GM18498 (cell line): ENCODE data around the gene ABCG8.
"Not testable (repeated sequence)": the region's sequence is repeated elsewhere in the genome, so short reads cannot be mapped to it uniquely, and the experiment has no call there.

Source experiments
- ATAC-seq: cut with Tn5 transposase; IDR thresholded peaks from one replicate; pipeline ENCODE4 v1.9.1; 2021; ENCODE audit warnings: mild to moderate bottlenecking, moderate library complexity; ENCODE audit not compliant: unreplicated experiment

Gene ABCG8

DNA sequence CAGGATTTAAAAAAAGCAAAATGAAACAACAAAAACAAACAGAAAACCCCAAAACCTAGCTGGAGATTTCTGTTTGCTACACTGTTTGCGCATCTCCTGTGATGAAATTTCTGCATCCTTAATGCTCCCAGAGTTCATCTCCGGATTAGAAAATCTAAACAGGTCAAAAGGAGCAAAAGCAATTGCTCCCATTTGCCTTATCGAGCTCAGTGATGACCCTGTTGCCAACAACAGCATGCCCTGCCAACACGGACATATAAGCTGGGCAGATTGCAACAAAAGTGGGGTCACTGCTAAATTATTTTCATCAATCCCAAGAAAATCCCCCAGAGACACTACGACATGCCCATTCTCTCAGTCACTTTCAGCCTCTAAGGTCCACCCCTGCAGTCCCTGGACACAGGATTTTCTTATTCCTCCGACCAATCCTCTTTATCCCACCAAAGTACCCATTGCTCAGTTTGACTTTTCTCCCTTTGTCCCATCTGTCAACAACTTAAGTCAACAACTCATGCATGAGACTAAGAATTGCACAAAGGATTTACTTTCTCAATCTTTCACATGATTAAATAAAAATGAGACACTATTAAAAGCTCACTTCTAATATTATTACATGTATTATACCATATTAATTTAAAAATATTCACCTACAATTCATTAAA is 67.8 kb downstream of the ABCG8 start:
- ATAC-seq: no peak

DNA sequence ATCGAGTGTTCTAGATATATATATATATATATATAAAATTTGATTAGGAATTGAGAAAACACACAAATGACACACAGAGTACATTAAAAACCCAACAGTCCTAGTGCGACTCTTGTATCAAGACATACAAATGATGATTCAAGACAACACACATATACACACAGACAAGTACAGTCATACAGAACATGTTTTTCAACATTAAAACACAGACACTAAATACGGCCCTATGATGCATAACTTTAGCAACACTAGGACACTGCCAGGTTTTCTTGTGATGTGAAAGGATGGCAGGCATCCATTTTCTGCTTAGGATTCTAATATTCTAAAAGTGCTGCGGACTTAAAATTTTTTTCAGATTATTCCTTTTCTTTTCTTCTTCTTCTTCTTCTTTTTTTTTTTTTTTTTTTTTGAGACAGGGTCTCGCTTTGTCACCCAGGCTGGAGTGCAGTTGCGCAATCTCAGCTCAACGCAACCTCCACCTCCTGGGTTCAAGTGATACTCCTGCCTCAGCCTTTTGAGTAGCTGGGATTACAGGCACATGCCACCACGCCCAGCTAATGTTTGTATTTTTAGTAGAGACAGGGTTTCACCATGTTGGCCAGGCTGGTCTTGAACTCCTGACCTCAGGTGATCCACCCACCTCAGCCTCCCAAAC is 72.5 kb downstream of the ABCG8 start:
- not testable (repeated sequence) for ATAC-seq

DNA sequence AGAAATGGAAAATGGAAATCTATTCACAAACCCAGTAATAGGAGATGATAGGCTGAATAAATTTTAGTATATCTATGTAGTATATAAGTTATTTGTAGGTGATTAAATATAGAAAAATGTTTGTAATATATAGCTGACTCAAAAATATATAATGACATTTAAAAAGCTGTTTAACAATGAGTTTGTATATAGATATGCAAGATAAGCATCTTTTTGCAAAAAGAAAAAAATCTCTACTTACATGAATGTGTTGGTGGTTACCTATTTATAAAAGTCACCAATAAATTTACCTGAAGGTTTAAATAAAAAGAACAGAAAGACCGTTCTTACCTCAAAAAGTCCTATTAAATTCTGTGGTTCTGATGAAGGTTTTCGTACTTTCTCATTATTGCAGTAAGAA is 85.7 kb downstream of the ABCG8 start:
- no peak for ATAC-seq

DNA sequence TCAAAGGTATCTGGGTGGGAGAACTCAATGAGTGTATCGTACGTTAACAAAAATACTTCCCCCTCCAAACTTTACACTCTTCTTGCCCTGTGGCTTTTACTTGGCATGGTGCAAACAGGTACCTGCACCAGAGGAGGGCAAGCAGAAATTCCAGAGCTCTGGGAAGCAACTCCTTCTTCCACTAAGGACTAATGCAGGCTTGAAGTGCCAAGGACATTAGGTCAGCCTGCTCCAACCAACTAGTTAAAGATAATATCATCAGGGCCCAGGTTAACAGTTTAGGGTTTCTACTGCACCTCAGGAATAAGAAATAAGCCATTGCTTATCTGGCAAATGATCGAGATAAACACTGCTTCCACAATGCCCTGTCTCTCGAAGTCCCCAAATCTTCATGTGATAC is 86.7 kb downstream of the ABCG8 start:
- ATAC-seq: no peak

DNA sequence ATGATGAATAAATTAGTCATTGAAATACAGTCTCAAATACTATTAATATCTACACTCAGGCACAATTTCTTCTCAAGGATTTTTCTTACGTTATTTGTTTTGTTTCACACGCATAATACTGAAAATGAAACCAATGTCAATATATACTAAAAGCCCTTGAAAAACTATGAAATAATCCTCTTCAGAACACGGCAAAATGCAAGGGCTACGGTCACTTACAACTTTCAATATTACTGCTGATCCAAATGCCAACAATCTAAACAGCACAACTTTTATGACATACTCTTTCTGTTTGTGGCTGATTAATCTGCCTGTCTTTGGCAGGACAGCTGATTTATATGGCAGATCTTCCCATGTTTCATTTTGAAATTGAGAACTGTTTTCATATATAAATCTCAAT is 88.7 kb downstream of the ABCG8 start:
- ATAC-seq: no peak

DNA sequence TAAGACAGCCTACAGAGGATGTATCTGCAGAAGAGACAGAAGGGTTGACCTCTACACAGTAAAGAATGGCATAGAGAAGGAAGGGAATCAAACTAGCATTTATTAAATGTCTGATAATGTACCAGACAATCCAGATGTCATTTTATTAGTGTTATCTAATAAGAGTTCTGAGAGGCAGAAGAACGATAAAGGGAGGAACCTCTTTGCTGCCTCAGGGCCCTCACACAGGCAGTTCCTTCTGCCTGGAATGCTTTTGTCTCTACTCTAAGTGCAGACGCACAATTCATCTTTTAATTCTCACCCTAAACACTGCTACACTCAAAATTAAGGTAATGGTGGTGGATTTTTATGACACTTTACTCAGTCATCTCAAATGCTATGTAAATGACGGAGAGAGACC is 92.5 kb downstream of the ABCG8 start:
- no peak for ATAC-seq
